ENCODE measurements around the gene RSU1.

The RSU1 gene

DNA sequence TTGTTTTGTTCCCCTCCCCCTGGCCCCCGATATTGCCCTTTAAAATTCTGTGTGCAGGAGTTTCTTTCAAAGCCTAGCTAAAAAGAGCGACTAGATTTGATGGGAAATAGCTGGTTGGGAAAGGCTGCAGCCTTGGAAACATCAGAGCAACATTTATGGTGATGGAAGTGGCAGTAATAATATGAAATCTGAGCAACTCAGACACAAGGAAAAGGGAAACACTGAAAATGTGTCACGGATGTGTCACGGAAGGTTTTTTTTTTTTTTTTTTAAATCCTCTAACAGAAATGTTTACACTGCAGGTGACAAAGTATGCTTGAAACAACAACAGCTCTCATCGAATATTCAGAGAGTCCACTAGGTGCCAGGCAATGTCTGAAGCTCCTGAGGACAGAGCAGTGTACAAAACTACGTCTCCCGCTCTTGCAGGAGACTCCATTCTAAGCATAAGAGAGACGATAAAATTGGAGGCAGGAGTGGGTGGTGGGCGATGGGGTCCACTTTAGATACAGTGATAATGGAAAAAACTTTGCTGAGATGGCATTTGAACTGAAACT lies 143.0 kb downstream of the RSU1 start:
- no peaks in the 10 kb centered on the region for H3K79me2 ChIP-seq (ENCODE audit: insufficient read depth, low read length)
- no peaks in the 10 kb centered on the region for H3K36me3 ChIP-seq (ENCODE audit: insufficient read depth, low read length)
- no peak overlapping the region for H3K4me2 ChIP-seq (ENCODE audit: low read length)
- no peaks in the 10 kb centered on the region for H3K27me3 ChIP-seq (ENCODE audit: insufficient read depth, low read length)
- no peaks in the 10 kb centered on the region for H4K20me1 ChIP-seq (ENCODE audit: insufficient read depth, low read length)
- H3K9me2 ChIP-seq (ENCODE audit: low read depth, low read length): no peaks in the 10 kb centered on the region
- TF ChIP-seq EZH2 (IDR thresholded peaks at IDR 0.05; ENCODE audit: borderline replicate concordance, low read length): no peak
- TF ChIP-seq, protein P1, sequence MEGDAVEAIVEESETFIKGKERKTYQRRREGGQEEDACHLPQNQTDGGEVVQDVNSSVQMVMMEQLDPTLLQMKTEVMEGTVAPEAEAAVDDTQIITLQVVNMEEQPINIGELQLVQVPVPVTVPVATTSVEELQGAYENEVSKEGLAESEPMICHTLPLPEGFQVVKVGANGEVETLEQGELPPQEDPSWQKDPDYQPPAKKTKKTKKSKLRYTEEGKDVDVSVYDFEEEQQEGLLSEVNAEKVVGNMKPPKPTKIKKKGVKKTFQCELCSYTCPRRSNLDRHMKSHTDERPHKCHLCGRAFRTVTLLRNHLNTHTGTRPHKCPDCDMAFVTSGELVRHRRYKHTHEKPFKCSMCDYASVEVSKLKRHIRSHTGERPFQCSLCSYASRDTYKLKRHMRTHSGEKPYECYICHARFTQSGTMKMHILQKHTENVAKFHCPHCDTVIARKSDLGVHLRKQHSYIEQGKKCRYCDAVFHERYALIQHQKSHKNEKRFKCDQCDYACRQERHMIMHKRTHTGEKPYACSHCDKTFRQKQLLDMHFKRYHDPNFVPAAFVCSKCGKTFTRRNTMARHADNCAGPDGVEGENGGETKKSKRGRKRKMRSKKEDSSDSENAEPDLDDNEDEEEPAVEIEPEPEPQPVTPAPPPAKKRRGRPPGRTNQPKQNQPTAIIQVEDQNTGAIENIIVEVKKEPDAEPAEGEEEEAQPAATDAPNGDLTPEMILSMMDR (IDR thresholded peaks at IDR 0.05; ENCODE audit: low read length): no peak
- no peaks in the 10 kb centered on the region for H3K4me1 ChIP-seq (ENCODE audit: insufficient read depth, low read length, severe bottlenecking)
- H3K4me3 ChIP-seq (ENCODE audit: low read depth, low read length, poor library complexity, severe bottlenecking): no peak overlapping the region
- H3K9ac ChIP-seq (ENCODE audit: low read length): no peak overlapping the region
- no peaks in the 10 kb centered on the region for H3F3A ChIP-seq (ENCODE audit: insufficient read depth, low read length)
- H3K9me3 ChIP-seq (ENCODE audit: low read length): no peaks in the 10 kb centered on the region
- H2AFZ ChIP-seq (ENCODE audit: low read length): no peak overlapping the region
- no peak overlapping the region for H3K27ac ChIP-seq (ENCODE audit: low read depth, low read length, poor library complexity, severe bottlenecking)

DNA sequence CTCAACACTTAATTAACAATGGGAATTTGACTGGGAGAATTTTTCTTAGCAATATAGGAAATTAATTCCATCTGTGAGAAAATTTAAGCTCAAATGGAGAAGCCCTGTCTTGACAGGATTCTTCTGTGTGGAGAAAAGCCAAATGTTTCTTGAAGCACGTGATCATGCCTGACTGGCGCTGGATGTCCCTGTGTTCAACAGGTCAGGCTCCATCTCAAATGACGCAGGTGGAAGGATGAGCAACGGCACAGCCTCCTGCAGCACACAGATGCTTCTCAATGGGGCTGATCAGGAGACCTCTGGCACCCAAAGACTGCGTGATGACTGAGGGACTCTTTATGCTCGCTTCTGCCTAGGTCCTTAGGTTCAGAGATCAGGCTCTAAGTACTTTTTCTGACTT lies 143.8 kb downstream of the RSU1 start:
- Histone ChIP-seq H3K4me1 (ENCODE audit: insufficient read depth, low read length, severe bottlenecking) (no peaks in the 10 kb centered on the region), H3K9me3 (ENCODE audit: low read length) (no peaks in the 10 kb centered on the region), H3K27me3 (ENCODE audit: insufficient read depth, low read length) (no peaks in the 10 kb centered on the region), H3K9me2 (ENCODE audit: low read depth, low read length) (no peaks in the 10 kb centered on the region), H3K4me3 (ENCODE audit: low read depth, low read length, poor library complexity, severe bottlenecking) (no peak overlapping the region), H4K20me1 (ENCODE audit: insufficient read depth, low read length) (no peaks in the 10 kb centered on the region), H3K27ac (ENCODE audit: low read depth, low read length, poor library complexity, severe bottlenecking) (no peak overlapping the region), H3K9ac (ENCODE audit: low read length) (no peak overlapping the region), H2AFZ (ENCODE audit: low read length) (no peak overlapping the region), H3K36me3 (ENCODE audit: insufficient read depth, low read length) (no peaks in the 10 kb centered on the region), H3K4me2 (ENCODE audit: low read length) (no peak overlapping the region), H3F3A (ENCODE audit: insufficient read depth, low read length) (no peaks in the 10 kb centered on the region), H3K79me2 (ENCODE audit: insufficient read depth, low read length) (no peaks in the 10 kb centered on the region)
- TF ChIP-seq EZH2 (IDR thresholded peaks at IDR 0.05; ENCODE audit: borderline replicate concordance, low read length): no peak
- TF ChIP-seq, protein P1 (IDR thresholded peaks at IDR 0.05; ENCODE audit: low read length): no peak

DNA sequence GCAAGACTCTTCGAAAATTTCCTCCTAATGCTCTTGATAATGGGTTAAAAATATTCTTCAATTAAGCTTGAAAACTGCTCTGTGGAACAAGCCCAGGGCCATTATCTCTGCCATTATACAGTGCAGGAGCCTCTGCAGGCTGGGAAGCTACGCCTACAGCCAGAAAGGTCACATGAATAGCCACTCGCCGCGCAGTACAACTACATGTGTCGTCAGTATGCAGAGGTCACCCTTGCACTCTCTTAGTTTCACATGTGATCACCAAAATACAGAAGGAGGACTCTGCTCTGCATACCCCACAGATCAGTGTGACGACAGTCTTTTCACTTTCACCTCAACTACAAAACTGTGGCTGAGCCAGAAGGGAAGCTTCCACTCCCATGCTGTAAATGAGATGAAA lies 153.8 kb downstream of the RSU1 start:
- H3K9me3 ChIP-seq (ENCODE audit: low read length): no peaks in the 10 kb centered on the region
- no peaks in the 10 kb centered on the region for H3K36me3 ChIP-seq (ENCODE audit: insufficient read depth, low read length)
- H3K4me3 ChIP-seq (ENCODE audit: low read depth, low read length, poor library complexity, severe bottlenecking): no peak overlapping the region
- no peak overlapping the region for H3K27ac ChIP-seq (ENCODE audit: low read depth, low read length, poor library complexity, severe bottlenecking)
- H2AFZ ChIP-seq (ENCODE audit: low read length): no peak overlapping the region
- H3K27me3 ChIP-seq (ENCODE audit: insufficient read depth, low read length): no peaks in the 10 kb centered on the region
- H3K9me2 ChIP-seq (ENCODE audit: low read depth, low read length): no peaks in the 10 kb centered on the region
- H3K79me2 ChIP-seq (ENCODE audit: insufficient read depth, low read length): no peaks in the 10 kb centered on the region
- H4K20me1 ChIP-seq (ENCODE audit: insufficient read depth, low read length): no peaks in the 10 kb centered on the region
- no peak overlapping the region for H3K9ac ChIP-seq (ENCODE audit: low read length)
- no peak for TF ChIP-seq EZH2 (IDR thresholded peaks at IDR 0.05; ENCODE audit: borderline replicate concordance, low read length)
- TF ChIP-seq, protein P1 (IDR thresholded peaks at IDR 0.05; ENCODE audit: low read length): no peak
- H3F3A ChIP-seq (ENCODE audit: insufficient read depth, low read length): no peaks in the 10 kb centered on the region
- no peak overlapping the region for H3K4me2 ChIP-seq (ENCODE audit: low read length)
- no peaks in the 10 kb centered on the region for H3K4me1 ChIP-seq (ENCODE audit: insufficient read depth, low read length, severe bottlenecking)

Data from OCI-LY1 (cell line).